ENCODE measurements around the gene SLC2A13.
"Not testable (repeated sequence)": the region's sequence is repeated elsewhere in the genome, so short reads cannot be mapped to it uniquely, and the experiment has no call there.

The SLC2A13 gene

DNA sequence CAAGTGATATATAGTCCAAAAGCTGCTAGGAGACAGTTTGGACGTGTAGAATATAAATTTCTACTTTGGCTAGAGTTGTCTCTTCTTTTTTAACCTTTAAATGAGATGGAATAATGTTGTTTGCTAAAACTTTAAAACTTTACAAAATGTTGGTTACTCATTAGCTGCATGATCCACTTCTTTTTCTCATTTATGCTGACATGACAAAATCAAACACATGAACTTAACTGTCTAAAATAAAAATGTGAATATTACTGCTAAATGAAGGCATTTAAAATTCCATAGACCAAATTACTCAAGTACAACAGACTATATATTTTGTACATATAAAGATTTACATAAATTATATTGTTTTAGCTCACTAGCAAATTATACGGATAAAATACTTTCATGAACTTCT is 350.4 kb downstream of the SLC2A13 start:
- Histone ChIP-seq H3K14ac (ENCODE audit: low read length) (no peak overlapping the region), H2BK5ac (ENCODE audit: low read depth, low read length, poor library complexity) (no peak overlapping the region), H3K9ac (ENCODE audit: low read length) (no peak overlapping the region), H2BK120ac (ENCODE audit: insufficient read depth, low read length, poor library complexity) (no peak overlapping the region), H3K79me2 (ENCODE audit: control insufficient read depth, insufficient read depth, low read length, poor library complexity) (no peaks in the 10 kb centered on the region), H3K27me3 (ENCODE audit: insufficient read depth, low read length) (no peaks in the 10 kb centered on the region), H3K23ac (ENCODE audit: low read length) (no peak overlapping the region), H3K4ac (ENCODE audit: low read depth, low read length) (no peak overlapping the region), H3K9me3 (ENCODE audit: insufficient read depth, low read depth, low read length) (no peaks in the 10 kb centered on the region), H3K4me2 (ENCODE audit: low read length) (no peak overlapping the region), H3K36me3 (ENCODE audit: control insufficient read depth in 1 of 2, insufficient read depth in 2 of 2, low read length in 2 of 2) (no peaks in the 10 kb centered on the region), H3K18ac (ENCODE audit: low read length) (no peak overlapping the region), H2AK5ac (ENCODE audit: low read length) (no peak overlapping the region), H3K27ac (ENCODE audit: low read depth, low read length) (no peak overlapping the region), H3K79me1 (ENCODE audit: low read length) (no peaks in the 10 kb centered on the region), H3K4me3 (ENCODE audit: low read depth, low read length) (no peak overlapping the region), H4K91ac (ENCODE audit: low read depth, low read length) (no peak overlapping the region), H4K8ac (ENCODE audit: low read depth, low read length) (no peak overlapping the region), H2BK12ac (ENCODE audit: low read length) (no peak overlapping the region), H3K4me1 (ENCODE audit: control insufficient read depth in 1 of 2, insufficient read depth in 2 of 2, low read length in 2 of 2) (no peaks in the 10 kb centered on the region), H2AFZ (ENCODE audit: insufficient read depth, low read length, poor library complexity) (no peak overlapping the region), H4K12ac (ENCODE audit: low read depth, low read length) (no peak overlapping the region)
- no CpG with 5 or more reads among the region's 2 CpGs for WGBS (ENCODE audit: extremely low coverage, insufficient coverage, insufficient read length)
- no peak for DNase-seq

DNA sequence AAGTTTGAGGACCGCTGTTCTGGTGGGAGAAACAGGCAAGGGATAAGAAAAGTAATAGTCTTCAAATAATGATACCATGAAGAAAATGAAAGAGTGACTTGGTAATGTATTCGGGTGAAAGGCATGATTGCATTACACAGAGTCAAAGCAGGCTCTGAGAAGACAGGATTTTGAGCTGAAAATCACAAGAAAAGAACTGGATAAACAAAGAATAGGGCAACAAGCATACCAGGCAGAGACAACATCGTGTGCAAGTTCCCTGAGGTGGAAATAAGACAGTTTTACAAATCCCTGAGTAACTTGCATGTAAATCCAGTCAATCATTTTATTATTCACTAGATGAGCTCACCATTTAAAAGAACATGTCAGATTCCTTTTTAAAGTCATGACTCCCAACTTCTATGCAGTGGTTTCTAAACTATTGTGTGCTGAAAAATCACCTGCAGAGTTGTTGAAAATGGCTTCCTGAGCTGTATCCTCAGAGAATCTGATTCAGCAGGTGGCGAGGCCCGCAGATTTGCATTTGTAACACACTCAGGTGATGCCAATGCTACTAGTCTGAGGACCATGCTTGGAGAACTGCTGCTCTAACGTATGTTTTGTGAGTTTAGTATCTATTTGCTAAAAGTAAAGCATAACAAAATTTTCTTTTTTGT is 353.3 kb downstream of the SLC2A13 start:
- no peaks in the 10 kb centered on the region for H3K9me3 ChIP-seq (ENCODE audit: insufficient read depth, low read depth, low read length)
- H4K8ac ChIP-seq (ENCODE audit: low read depth, low read length) = no peak overlapping the region
- no peak overlapping the region for H2BK120ac ChIP-seq (ENCODE audit: insufficient read depth, low read length, poor library complexity)
- H2BK12ac ChIP-seq (ENCODE audit: low read length) = no peak overlapping the region
- H3K14ac ChIP-seq (ENCODE audit: low read length) = no peak overlapping the region
- H3K18ac ChIP-seq (ENCODE audit: low read length) = no peak overlapping the region
- H3K23ac ChIP-seq (ENCODE audit: low read length) = no peak overlapping the region
- no peak overlapping the region for H3K4me2 ChIP-seq (ENCODE audit: low read length)
- no peak overlapping the region for H3K4ac ChIP-seq (ENCODE audit: low read depth, low read length)
- no peaks in the 10 kb centered on the region for H3K27me3 ChIP-seq (ENCODE audit: insufficient read depth, low read length)
- no peaks in the 10 kb centered on the region for H3K79me2 ChIP-seq (ENCODE audit: control insufficient read depth, insufficient read depth, low read length, poor library complexity)
- H4K91ac ChIP-seq (ENCODE audit: low read depth, low read length) = no peak overlapping the region
- H3K4me3 ChIP-seq (ENCODE audit: low read depth, low read length) = no peak overlapping the region
- no peaks in the 10 kb centered on the region for H3K79me1 ChIP-seq (ENCODE audit: low read length)
- H3K9ac ChIP-seq (ENCODE audit: low read length) = no peak overlapping the region
- no peak overlapping the region for H2AK5ac ChIP-seq (ENCODE audit: low read length)
- H2AFZ ChIP-seq (ENCODE audit: insufficient read depth, low read length, poor library complexity) = no peak overlapping the region
- H3K36me3 ChIP-seq (ENCODE audit: control insufficient read depth in 1 of 2, insufficient read depth in 2 of 2, low read length in 2 of 2) = no peaks in the 10 kb centered on the region
- H3K4me1 ChIP-seq (ENCODE audit: control insufficient read depth in 1 of 2, insufficient read depth in 2 of 2, low read length in 2 of 2) = no peaks in the 10 kb centered on the region
- no peak overlapping the region for H2BK5ac ChIP-seq (ENCODE audit: low read depth, low read length, poor library complexity)
- no peak overlapping the region for H4K12ac ChIP-seq (ENCODE audit: low read depth, low read length)
- no peak overlapping the region for H3K27ac ChIP-seq (ENCODE audit: low read depth, low read length)
- no CpG with 5 or more reads among the region's 6 CpGs for WGBS (ENCODE audit: extremely low coverage, insufficient coverage, insufficient read length)
- DNase-seq = no peak

DNA sequence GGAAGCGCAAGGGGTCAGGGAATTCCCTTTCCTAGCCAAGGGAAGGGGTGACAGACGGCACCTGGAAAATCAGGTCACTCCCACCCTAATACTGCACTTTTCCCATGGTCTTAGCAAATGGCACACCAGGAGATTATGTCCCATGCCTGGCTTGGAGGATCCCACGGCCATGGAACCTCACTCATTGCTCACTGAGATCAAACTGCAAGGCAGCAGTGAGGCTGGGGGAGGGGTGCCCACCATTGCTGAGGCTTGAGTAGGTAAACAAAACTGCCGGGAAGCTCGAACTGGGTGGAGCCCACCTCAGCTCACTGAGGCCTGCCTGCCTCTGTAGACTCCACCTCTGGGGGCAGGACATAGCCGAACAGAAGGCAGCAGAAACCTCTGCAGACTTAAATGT is 359.7 kb downstream of the SLC2A13 start:
- H4K91ac ChIP-seq (ENCODE audit: low read depth, low read length); H3K4ac ChIP-seq (ENCODE audit: low read depth, low read length); H3K9me3 ChIP-seq (ENCODE audit: insufficient read depth, low read depth, low read length); H3K4me2 ChIP-seq (ENCODE audit: low read length); H3K9ac ChIP-seq (ENCODE audit: low read length); H4K12ac ChIP-seq (ENCODE audit: low read depth, low read length); H2BK5ac ChIP-seq (ENCODE audit: low read depth, low read length, poor library complexity); H2AFZ ChIP-seq (ENCODE audit: insufficient read depth, low read length, poor library complexity); H2BK12ac ChIP-seq (ENCODE audit: low read length); H3K4me3 ChIP-seq (ENCODE audit: low read depth, low read length); H3K79me2 ChIP-seq (ENCODE audit: control insufficient read depth, insufficient read depth, low read length, poor library complexity); H3K36me3 ChIP-seq (ENCODE audit: control insufficient read depth in 1 of 2, insufficient read depth in 2 of 2, low read length in 2 of 2); H3K27ac ChIP-seq (ENCODE audit: low read depth, low read length); DNase-seq; H2AK5ac ChIP-seq (ENCODE audit: low read length); H4K8ac ChIP-seq (ENCODE audit: low read depth, low read length); H2BK120ac ChIP-seq (ENCODE audit: insufficient read depth, low read length, poor library complexity); H3K23ac ChIP-seq (ENCODE audit: low read length); H3K27me3 ChIP-seq (ENCODE audit: insufficient read depth, low read length); H3K14ac ChIP-seq (ENCODE audit: low read length); H3K18ac ChIP-seq (ENCODE audit: low read length); H3K4me1 ChIP-seq (ENCODE audit: control insufficient read depth in 1 of 2, insufficient read depth in 2 of 2, low read length in 2 of 2); H3K79me1 ChIP-seq (ENCODE audit: low read length): not testable (repeated sequence)
- no CpG with 5 or more reads among the region's 6 CpGs for WGBS (ENCODE audit: extremely low coverage, insufficient coverage, insufficient read length)

DNA sequence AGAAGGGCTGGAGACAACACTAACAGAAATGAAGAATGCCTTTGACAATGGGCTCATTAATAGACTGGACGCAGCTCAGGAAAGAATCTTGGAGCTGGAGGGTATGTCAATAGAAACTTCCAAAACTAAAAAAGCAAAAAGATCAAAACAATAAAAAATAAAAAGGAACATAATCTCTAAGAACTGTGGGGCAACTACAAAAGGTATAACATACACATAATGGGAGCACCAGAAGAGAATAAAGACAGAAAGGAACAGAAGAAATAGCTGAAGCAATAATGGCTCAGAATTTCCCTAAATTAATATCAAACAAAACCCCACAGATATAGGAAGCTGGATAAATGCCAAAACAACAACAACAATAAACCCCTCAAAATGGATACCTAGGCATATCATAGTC is 362.2 kb downstream of the SLC2A13 start:
- H3K4me1 ChIP-seq (ENCODE audit: control insufficient read depth in 1 of 2, insufficient read depth in 2 of 2, low read length in 2 of 2) = no peaks in the 10 kb centered on the region
- WGBS (ENCODE audit: extremely low coverage, insufficient coverage, insufficient read length) = no CpG with 5 or more reads among the region's 1 CpG
- no peak overlapping the region for H3K23ac ChIP-seq (ENCODE audit: low read length)
- no peak overlapping the region for H3K9ac ChIP-seq (ENCODE audit: low read length)
- H3K4ac ChIP-seq (ENCODE audit: low read depth, low read length) = no peak overlapping the region
- DNase-seq = no peak
- no peaks in the 10 kb centered on the region for H3K79me1 ChIP-seq (ENCODE audit: low read length)
- H3K36me3 ChIP-seq (ENCODE audit: control insufficient read depth in 1 of 2, insufficient read depth in 2 of 2, low read length in 2 of 2) = no peaks in the 10 kb centered on the region
- no peaks in the 10 kb centered on the region for H3K79me2 ChIP-seq (ENCODE audit: control insufficient read depth, insufficient read depth, low read length, poor library complexity)
- no peak overlapping the region for H4K91ac ChIP-seq (ENCODE audit: low read depth, low read length)
- H2BK12ac ChIP-seq (ENCODE audit: low read length) = no peak overlapping the region
- no peaks in the 10 kb centered on the region for H3K27me3 ChIP-seq (ENCODE audit: insufficient read depth, low read length)
- no peak overlapping the region for H2AFZ ChIP-seq (ENCODE audit: insufficient read depth, low read length, poor library complexity)
- H3K14ac ChIP-seq (ENCODE audit: low read length) = no peak overlapping the region
- no peak overlapping the region for H3K18ac ChIP-seq (ENCODE audit: low read length)
- H3K4me3 ChIP-seq (ENCODE audit: low read depth, low read length) = no peak overlapping the region
- H3K9me3 ChIP-seq (ENCODE audit: insufficient read depth, low read depth, low read length) = peaks cover 2% of the 10 kb centered on the region
- H4K8ac ChIP-seq (ENCODE audit: low read depth, low read length) = no peak overlapping the region
- no peak overlapping the region for H2BK5ac ChIP-seq (ENCODE audit: low read depth, low read length, poor library complexity)
- H3K27ac ChIP-seq (ENCODE audit: low read depth, low read length) = no peak overlapping the region
- no peak overlapping the region for H2AK5ac ChIP-seq (ENCODE audit: low read length)
- no peak overlapping the region for H4K12ac ChIP-seq (ENCODE audit: low read depth, low read length)
- no peak overlapping the region for H2BK120ac ChIP-seq (ENCODE audit: insufficient read depth, low read length, poor library complexity)
- no peak overlapping the region for H3K4me2 ChIP-seq (ENCODE audit: low read length)
